ENCODE measurements around the gene PROX1. TPM values are rescaled to one million over a fixed set of nuclear protein-coding genes. Genes with fewer than 3 reads are reported as not detected.

PROX1 gene
- total and polyA plus RNA-seq, 2 of the 4 experiments (the other 2 are of a cell fraction), result under 0.01 to 0.02 TPM

DNA sequence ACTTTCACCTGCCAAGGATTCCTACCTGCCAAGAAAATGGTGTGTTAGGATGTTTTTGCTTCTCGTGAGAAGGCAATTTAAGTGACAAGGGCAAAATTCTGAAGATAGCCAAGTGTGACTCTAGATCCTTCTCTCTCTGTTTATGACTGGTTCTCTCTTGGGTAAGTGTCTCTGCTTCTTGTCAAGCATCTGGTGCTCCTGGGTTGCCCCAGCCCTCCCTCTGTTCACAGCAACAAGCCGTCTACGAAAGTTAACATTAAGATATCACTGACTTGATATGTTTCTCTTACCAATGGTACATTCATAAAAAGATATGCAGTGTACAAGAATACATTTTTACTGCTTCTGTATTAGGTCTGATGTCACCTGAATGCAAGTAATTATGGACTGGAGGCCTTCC lies 55.4 kb downstream of the PROX1 start:
- H4K20me1 ChIP-seq (ENCODE audit: insufficient read depth, low read length), result no peaks in the 10 kb centered on the region

More for the DNA sequence above, 55.4 kb downstream of the PROX1 start:
- no peak overlapping the region for H3K18ac ChIP-seq (ENCODE audit: low read depth, low read length)
- no CpG with 5 or more reads among the region's 3 CpGs for WGBS, 2 experiments (ENCODE audit: extremely low coverage in 2 of 2, insufficient read length in 1 of 2)
- no peak overlapping the region for H3K4me2 ChIP-seq (ENCODE audit: low read depth, low read length)
- H2BK120ac ChIP-seq (ENCODE audit: low read depth, low read length), result no peak overlapping the region
- H3K4me1 ChIP-seq (ENCODE audit: control insufficient read depth, insufficient read depth, low read length), result no peaks in the 10 kb centered on the region
- intact Hi-C loops (cut with micrococcal nuclease) (no loop called here), dilution Hi-C loops (cut with HindIII; ENCODE audit: low sequenced_read_pairs, unreplicated experiment) (no loop called here), in situ Hi-C loops (cut with MboI; ENCODE audit: low sequenced_read_pairs) (no loop called here)
- H2AFZ ChIP-seq (replicated peaks; ENCODE audit: low read length, poor library complexity), result no peak overlapping the region
- no peak overlapping the region for H2BK20ac ChIP-seq (ENCODE audit: low read depth, low read length)
- DNase-seq (no peak), ATAC-seq (ENCODE audit: low read depth) (no peak)
- H3K23ac ChIP-seq (ENCODE audit: low read depth, low read length), result no peak overlapping the region
- no peaks in the 10 kb centered on the region for H3K9me3 ChIP-seq (ENCODE audit: control insufficient read depth, insufficient read depth, low read length)
- H3K9me1 ChIP-seq (ENCODE audit: insufficient read depth, low read length), result no peaks in the 10 kb centered on the region
- H3K4ac ChIP-seq (ENCODE audit: low read depth, low read length), result no peak overlapping the region
- H3K79me1 ChIP-seq (ENCODE audit: low read depth in 1 of 2, low read length in 2 of 2), result no peaks in the 10 kb centered on the region
- H3K56ac ChIP-seq (ENCODE audit: extremely low read depth, insufficient read depth, low read length), result no peak overlapping the region
- H4K5ac ChIP-seq (ENCODE audit: low read depth, low read length), result no peak overlapping the region
- no peak overlapping the region for H4K91ac ChIP-seq (ENCODE audit: insufficient read depth, low read depth, low read length)
- H4K8ac ChIP-seq (ENCODE audit: low read depth in 2 of 2, low read length in 2 of 2), result no peak overlapping the region
- H3K27ac ChIP-seq (ENCODE audit: insufficient read depth, low read length), result no peak overlapping the region
- H3K14ac ChIP-seq (replicated peaks; ENCODE audit: low read depth, low read length), result no peak overlapping the region
- no peaks in the 10 kb centered on the region for H3K36me3 ChIP-seq (ENCODE audit: control insufficient read depth, insufficient read depth, low read length)
- no peak overlapping the region for H3K9ac ChIP-seq (ENCODE audit: low read depth, low read length)
- no peak for TF ChIP-seq RFX5 (IDR thresholded peaks at IDR 0.05; ENCODE audit: low read depth, low read length)
- no peak for TF ChIP-seq BHLHE40 (IDR thresholded peaks at IDR 0.05; ENCODE audit: low read depth, low read length)
- TF ChIP-seq CHD1 (IDR thresholded peaks at IDR 0.05; ENCODE audit: low read depth, low read length), result no peak
- H3K4me3 ChIP-seq (ENCODE audit: insufficient read depth, low read depth, low read length), result no peak overlapping the region
- no peak overlapping the region for H2BK15ac ChIP-seq (ENCODE audit: low read depth, low read length)
- ChIA-PET CTCF (no interaction called here), POLR2A (ENCODE audit: unreplicated experiment) (no interaction called here)
- H2AK9ac ChIP-seq (replicated peaks; ENCODE audit: low read depth, low read length, poor library complexity), result no peak overlapping the region
- no peak overlapping the region for H2BK5ac ChIP-seq (ENCODE audit: low read depth, low read length, poor library complexity, severe bottlenecking)
- H2AK5ac ChIP-seq (ENCODE audit: low read depth, low read length), result no peak overlapping the region
- no peaks in the 10 kb centered on the region for H3K27me3 ChIP-seq (ENCODE audit: control insufficient read depth, insufficient read depth, low read length)
- no TSS peak for BruUV-seq (replicated peaks)

All from IMR-90 (cell line).